Gastroesophageal sphincter (tissue), 3 donors: ENCODE data around the gene RANBP17.

ENCODE experiments used
- EP300 ChIP-seq: sonication (generic); formaldehyde crosslinking; IDR thresholded peaks from one replicate; pipeline ENCODE4 v1.6.1; 2017; ENCODE audit warnings: antibody characterized with exemption, mild to moderate bottlenecking
- POLR2A ChIP-seq, 2 donors: fragments of 450-650 bp; IDR thresholded peaks; one replicate each; pipeline ENCODE4 v1.6.1; 2017; ENCODE audit warnings: antibody characterized with exemption in 2 of 2, mild to moderate bottlenecking in 2 of 2, moderate library complexity in 1 of 2
- TF ChIP-seq, protein P1 (sequence below), 4 experiments: fragments of 200-600 bp in 2 of 4; fragments of 450-650 bp in 2 of 4; sonication (generic) in 1 of 4; IDR thresholded peaks; one replicate each; pipeline ENCODE4 v1.5.1; 2017 to 2019; ENCODE audit warnings: antibody characterized with exemption in 4 of 4, mild to moderate bottlenecking in 2 of 4, moderate library complexity in 2 of 4

DNA sequence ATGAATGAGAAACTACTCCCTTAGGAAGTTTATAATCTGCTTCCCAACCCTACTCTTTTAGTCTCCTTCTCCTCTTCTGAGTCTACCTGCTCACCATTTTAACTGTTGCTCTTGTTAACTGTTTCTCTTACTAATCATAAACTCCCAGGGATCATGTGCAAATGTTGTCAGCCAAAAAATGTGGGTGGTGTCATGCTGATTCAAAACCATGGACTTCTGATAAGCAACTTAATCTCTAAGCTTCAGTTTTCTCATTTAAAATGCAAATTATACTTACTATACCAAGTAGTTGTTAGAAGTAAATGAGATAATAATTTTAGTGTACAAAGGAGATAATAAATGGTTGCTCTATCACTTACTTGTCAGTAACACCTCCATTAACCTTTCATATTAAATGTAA, 401.4 kb downstream of the RANBP17 start:
- TF ChIP-seq POLR2A (IDR thresholded peaks at IDR 0.05) (no peak), EP300 (no peak)
- TF ChIP-seq, protein P1, sequence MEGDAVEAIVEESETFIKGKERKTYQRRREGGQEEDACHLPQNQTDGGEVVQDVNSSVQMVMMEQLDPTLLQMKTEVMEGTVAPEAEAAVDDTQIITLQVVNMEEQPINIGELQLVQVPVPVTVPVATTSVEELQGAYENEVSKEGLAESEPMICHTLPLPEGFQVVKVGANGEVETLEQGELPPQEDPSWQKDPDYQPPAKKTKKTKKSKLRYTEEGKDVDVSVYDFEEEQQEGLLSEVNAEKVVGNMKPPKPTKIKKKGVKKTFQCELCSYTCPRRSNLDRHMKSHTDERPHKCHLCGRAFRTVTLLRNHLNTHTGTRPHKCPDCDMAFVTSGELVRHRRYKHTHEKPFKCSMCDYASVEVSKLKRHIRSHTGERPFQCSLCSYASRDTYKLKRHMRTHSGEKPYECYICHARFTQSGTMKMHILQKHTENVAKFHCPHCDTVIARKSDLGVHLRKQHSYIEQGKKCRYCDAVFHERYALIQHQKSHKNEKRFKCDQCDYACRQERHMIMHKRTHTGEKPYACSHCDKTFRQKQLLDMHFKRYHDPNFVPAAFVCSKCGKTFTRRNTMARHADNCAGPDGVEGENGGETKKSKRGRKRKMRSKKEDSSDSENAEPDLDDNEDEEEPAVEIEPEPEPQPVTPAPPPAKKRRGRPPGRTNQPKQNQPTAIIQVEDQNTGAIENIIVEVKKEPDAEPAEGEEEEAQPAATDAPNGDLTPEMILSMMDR (IDR thresholded peaks at IDR 0.05) = no peak
